Measurements from ENCODE around the gene ARHGEF11. TPM values are rescaled to one million over a fixed set of nuclear protein-coding genes. Genes with fewer than 3 reads are reported as not detected.
"Not testable (repeated sequence)": the region's sequence is repeated elsewhere in the genome, so short reads cannot be mapped to it uniquely, and the experiment has no call there.

The ARHGEF11 gene
- total RNA-seq, 1 experiment from 2014 or later: 55.5 TPM

GRCh38 chr1:156928043-156928602 lies 117.4 kb downstream of the ARHGEF11 start:
- no peak for DNase-seq (ENCODE audit: low read depth, low spot score)
- BruUV-seq (replicated peaks): no TSS peak
- no peaks in the 10 kb centered on the region for H3K9me3 ChIP-seq (ENCODE audit: control insufficient read depth, insufficient read depth, low read depth, low read length)
- CTCF ChIA-PET: interaction anchor here (0.6 to 1.6 kb wide), 13 partner anchors 16 to 246 kb away, joined by 3 to 11 read pairs (median 5); no protein-coding TSS in a partner anchor
- peaks cover 3% of the 10 kb centered on the region; the same call in 1 of the 2 replicates for H3K4me1 ChIP-seq (ENCODE audit: control insufficient read depth, insufficient read depth, low read length)
- in situ Hi-C loops (cut with HindIII; ENCODE audit: low pct_unique_long_range_greater_than_20kb, low sequenced_read_pairs) (no loop called here), intact Hi-C loops (cut with micrococcal nuclease; ENCODE audit: unreplicated experiment) (loop anchor here (10.0 kb wide), 1 partner anchor 73 kb away; the partner anchor contains the start of gene INSRR)
- ATAC-seq: peak; percentile 37
- POLR2A ChIA-PET: no interaction called here
- peak overlapping the region; percentile 50 to 60 for H3K4me3 ChIP-seq (ENCODE audit: low read depth in 2 of 2, low read length in 2 of 2)
- TF ChIP-seq POLR2AphosphoS5 (IDR thresholded peaks at IDR 0.05; ENCODE audit: low read depth, low read length) (no peak), SIN3A (IDR thresholded peaks at IDR 0.05; ENCODE audit: borderline replicate concordance, insufficient read depth, low read depth, low read length) (no peak), TCF7L2 (IDR thresholded peaks at IDR 0.05; ENCODE audit: low read depth, low read length) (no peak), REST (IDR thresholded peaks at IDR 0.05; ENCODE audit: insufficient read depth in 1 of 2, low read depth in 2 of 2, low read length in 1 of 2) (no peak), CTCF (IDR thresholded peaks at IDR 0.05) (no peak; the same call in 1 of the 2 replicates)
- no peak overlapping the region; the same call in 1 of the 2 replicates for H3K27ac ChIP-seq (ENCODE audit: low read length)
- no peaks in the 10 kb centered on the region for H3K27me3 ChIP-seq (ENCODE audit: control insufficient read depth, insufficient read depth, low read length)
- H3K36me3 ChIP-seq (ENCODE audit: control insufficient read depth, insufficient read depth, low read length): no peaks in the 10 kb centered on the region

GRCh38 chr1:156927215-156928042 lies 118.1 kb downstream of the ARHGEF11 start:
- Histone ChIP-seq H3K9me3 (ENCODE audit: control insufficient read depth, insufficient read depth, low read depth, low read length) (no peaks in the 10 kb centered on the region), H3K27ac (ENCODE audit: low read length) (peak overlapping the region; percentile 44; the same call in 1 of the 2 replicates), H3K4me1 (ENCODE audit: control insufficient read depth, insufficient read depth, low read length) (peaks cover 3% of the 10 kb centered on the region; the same call in 1 of the 2 replicates), H3K27me3 (ENCODE audit: control insufficient read depth, insufficient read depth, low read length) (no peaks in the 10 kb centered on the region), H3K4me3 (ENCODE audit: low read depth in 2 of 2, low read length in 2 of 2) (peak overlapping the region; percentile 50 to 60), H3K36me3 (ENCODE audit: control insufficient read depth, insufficient read depth, low read length) (no peaks in the 10 kb centered on the region)
- intact Hi-C loops (cut with micrococcal nuclease; ENCODE audit: unreplicated experiment): loop anchor here (10.0 kb wide), 1 partner anchor 73 kb away; the partner anchor contains the start of gene INSRR
- ChIA-PET POLR2A (no interaction called here), CTCF (interaction anchor here (0.6 to 1.6 kb wide), 12 partner anchors 15 to 246 kb away, joined by 3 to 11 read pairs (median 5); no protein-coding TSS in a partner anchor)
- BruUV-seq (replicated peaks): no TSS peak
- TF ChIP-seq CTCF (IDR thresholded peaks at IDR 0.05) (peak; percentile 97), POLR2AphosphoS5 (IDR thresholded peaks at IDR 0.05; ENCODE audit: low read depth, low read length) (no peak), TCF7L2 (IDR thresholded peaks at IDR 0.05; ENCODE audit: low read depth, low read length) (no peak), REST (IDR thresholded peaks at IDR 0.05; ENCODE audit: insufficient read depth in 1 of 2, low read depth in 2 of 2, low read length in 1 of 2) (peak in 1 of 2 experiments; percentile 61; a peak in 1 of 4 replicates), SIN3A (IDR thresholded peaks at IDR 0.05; ENCODE audit: borderline replicate concordance, insufficient read depth, low read depth, low read length) (no peak)
- ATAC-seq (peak; percentile 93), DNase-seq (ENCODE audit: low read depth, low spot score) (peak; percentile 39)
- in situ Hi-C loops (cut with HindIII; ENCODE audit: low pct_unique_long_range_greater_than_20kb, low sequenced_read_pairs): no loop called here

- H3K4me3 ChIP-seq (ENCODE audit: low read depth in 2 of 2, low read length in 2 of 2); H3K36me3 ChIP-seq (ENCODE audit: control insufficient read depth, insufficient read depth, low read length); DNase-seq (ENCODE audit: low read depth, low spot score); H3K27me3 ChIP-seq (ENCODE audit: control insufficient read depth, insufficient read depth, low read length); H3K27ac ChIP-seq (ENCODE audit: low read length); ATAC-seq; BruUV-seq (replicated peaks); H3K9me3 ChIP-seq (ENCODE audit: control insufficient read depth, insufficient read depth, low read depth, low read length); H3K4me1 ChIP-seq (ENCODE audit: control insufficient read depth, insufficient read depth, low read length); in situ Hi-C loops (cut with HindIII; ENCODE audit: low pct_unique_long_range_greater_than_20kb, low sequenced_read_pairs): not testable (repeated sequence)
- ChIA-PET CTCF (interaction anchor here (0.6 to 1.5 kb wide), 5 partner anchors 32 to 237 kb away, joined by 3 to 11 read pairs (median 6); partner anchors contain the start of gene NTRK1), POLR2A (interaction anchor here (0.6 to 1.0 kb wide), 2 partner anchors 88 to 119 kb away, joined by 3 to 4 read pairs; no protein-coding TSS in a partner anchor)
- intact Hi-C loops (cut with micrococcal nuclease; ENCODE audit: unreplicated experiment): loop anchor here (10.0 kb wide), 1 partner anchor 72 kb away; the partner anchor contains the start of gene INSRR
Observed at GRCh38 chr1:156926695-156927094, 118.8 kb downstream of the ARHGEF11 start.
